Activated CD4-positive, CD25-positive, alpha-beta regulatory T cell treated with anti-CD3 and anti-CD28 coated beads, Interleukin-2, amount 50 U/mL, for 24 hours (primary cell): ENCODE results near the gene PEMT.
"Not testable (repeated sequence)": the region's sequence is repeated elsewhere in the genome, so short reads cannot be mapped to it uniquely, and the experiment has no call there.

Experiments
- ATAC-seq, 2 donors: fragments of 150-1000 bp; cut with Tn5 transposase; one replicate each; pipeline ENCODE4 v1.10.0; 2021; ENCODE audit warnings: mild to moderate bottlenecking in 1 of 2, moderate library complexity in 1 of 2

The PEMT gene, protein sequence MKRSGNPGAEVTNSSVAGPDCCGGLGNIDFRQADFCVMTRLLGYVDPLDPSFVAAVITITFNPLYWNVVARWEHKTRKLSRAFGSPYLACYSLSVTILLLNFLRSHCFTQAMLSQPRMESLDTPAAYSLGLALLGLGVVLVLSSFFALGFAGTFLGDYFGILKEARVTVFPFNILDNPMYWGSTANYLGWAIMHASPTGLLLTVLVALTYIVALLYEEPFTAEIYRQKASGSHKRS

DNA sequence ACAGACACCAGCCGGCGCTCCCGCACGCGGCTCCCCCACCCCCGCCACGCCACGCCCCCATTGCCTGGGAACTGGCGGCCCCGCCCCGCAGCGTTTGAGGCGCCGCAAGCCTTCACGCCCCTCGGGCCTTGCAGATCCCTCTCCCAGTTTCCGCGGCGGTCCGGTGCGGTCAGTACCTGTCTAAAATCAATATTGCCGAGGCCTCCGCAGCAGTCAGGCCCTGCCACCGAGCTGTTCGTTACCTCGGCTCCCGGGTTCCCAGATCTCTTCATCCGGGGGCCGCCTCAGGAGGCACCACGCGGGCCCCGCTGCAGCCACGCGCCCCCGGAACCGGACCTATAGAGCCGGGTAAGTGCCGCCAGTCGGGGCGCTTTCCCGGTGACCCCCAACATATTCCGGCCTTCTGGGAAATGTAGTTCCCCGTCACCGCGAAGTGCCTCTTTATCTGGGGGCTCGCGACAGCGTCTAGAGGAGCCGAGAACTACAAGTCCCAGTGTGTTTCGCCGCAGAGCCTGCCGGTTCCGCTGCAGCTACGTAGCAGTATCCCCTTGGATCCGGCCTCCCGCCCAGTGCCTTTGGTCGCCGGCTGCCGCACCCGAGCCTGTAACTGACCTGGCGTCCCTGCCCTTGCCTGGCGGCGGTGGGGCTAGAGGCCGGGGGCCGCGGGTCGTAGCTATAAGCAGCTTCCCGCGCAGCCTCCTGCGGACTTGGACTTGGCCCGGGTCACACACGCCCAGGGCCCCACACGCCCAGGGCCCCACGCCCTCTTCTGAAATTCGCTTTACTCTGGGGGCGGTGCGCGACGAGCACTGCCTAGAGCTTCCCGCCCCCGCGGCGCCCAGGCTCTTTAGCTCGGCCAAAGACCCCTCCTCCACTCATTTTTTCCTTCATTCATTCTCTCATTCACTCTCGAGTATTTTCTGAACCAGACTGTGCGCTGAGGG, at the start of gene PEMT:
Gene PEMT (minus strand): TSS at position 354 of the 944 bp plus-strand sequence. CDS start 82 bp downstream, at position 272.
- peak; percentile 95 to 97 for ATAC-seq

- not testable (repeated sequence) for ATAC-seq
Observed at GRCh38 chr17:17639661-17640270, 48.3 kb upstream of the PEMT start.

- no peak for ATAC-seq
Observed at GRCh38 chr17:17638467-17638866, 47.0 kb upstream of the PEMT start.

DNA sequence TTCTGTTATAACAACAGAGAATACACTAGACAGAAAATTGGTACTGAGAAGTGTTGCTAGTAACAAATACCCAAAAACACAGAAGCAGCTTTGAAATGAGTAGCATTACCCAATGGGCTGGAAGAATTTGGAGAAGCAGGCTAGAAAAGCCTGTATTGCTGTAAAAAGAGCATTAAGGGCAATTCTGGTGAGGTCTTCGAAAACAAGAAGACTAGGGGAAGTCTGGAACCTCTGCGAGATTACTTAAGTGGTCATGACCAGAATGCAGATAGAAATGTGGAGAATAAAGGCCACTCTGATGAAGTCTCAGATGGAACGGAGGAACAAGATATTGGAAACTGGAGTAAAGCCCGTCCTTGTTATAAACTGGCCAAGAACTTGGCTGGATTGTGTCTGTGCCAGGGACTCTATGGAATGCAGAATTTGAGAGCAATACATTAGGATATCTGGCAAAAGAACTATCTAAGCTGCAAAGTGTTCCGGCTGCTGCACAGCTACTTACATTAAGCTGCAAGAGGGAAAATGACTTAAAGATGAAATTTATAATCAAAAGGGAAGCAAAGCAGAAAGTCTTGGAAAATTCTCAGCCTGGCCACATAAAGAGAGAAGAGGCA, 44.9 kb upstream of the PEMT start:
- ATAC-seq, result no peak

DNA sequence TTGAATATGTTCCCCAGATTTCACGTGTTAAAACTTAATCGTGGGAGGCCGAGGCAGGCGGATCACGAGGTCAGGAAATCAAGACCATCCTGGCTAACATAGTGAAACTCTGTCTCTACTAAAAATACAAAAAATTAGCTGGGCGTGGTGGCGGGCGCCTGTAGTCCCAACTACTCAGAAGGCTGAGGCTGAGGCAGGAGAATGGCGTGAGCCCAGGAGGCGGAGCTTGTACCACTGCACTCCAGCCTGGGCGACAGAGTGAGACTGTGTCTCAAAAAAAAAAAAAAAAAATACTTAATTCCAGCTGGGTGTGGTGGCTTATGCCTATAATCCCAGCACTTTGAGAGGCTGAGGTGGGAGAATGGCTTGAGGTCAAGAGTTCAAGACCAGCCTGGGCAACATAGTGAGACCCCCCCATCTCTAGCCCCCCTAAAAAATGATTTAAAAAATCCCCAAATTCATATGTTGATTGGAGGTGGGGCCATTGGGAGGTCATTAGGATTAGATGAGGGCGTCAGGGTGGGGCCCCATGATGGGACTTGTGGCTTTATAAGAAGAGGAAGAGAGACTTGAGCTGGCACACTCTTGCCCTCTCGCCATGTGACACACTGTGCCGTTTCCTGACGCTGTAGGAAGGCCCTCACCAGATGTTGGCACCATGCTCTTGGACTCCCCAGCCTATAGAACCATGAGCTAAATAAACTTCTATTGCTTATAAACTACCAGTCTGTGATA, 44.2 kb upstream of the PEMT start:
- not testable (repeated sequence) for ATAC-seq

GRCh38 chr17:17635126-17635525, 43.6 kb upstream of the PEMT start:
- no peak for ATAC-seq

- ATAC-seq, result no peak
Observed at GRCh38 chr17:17633310-17633709, 41.8 kb upstream of the PEMT start.

DNA sequence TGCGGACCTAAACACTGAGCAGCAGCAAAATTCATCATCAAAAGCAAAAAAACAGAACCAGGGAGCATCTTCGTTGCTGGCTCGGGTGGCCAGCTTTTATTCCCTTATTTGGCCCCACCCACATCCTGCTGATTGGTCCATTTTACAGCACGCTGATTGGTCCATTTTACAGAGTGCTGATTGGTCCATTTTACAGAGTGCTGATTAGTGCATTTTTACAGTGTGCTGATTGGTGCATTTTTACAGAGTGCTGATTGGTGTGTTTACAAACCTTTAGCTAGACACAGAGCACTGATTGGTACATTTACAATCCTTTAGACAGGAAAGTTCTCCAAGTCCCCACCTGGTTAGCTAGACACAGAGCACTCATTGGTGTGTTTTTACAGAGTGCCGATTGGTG, 41.2 kb upstream of the PEMT start:
- ATAC-seq, result not testable (repeated sequence)

DNA sequence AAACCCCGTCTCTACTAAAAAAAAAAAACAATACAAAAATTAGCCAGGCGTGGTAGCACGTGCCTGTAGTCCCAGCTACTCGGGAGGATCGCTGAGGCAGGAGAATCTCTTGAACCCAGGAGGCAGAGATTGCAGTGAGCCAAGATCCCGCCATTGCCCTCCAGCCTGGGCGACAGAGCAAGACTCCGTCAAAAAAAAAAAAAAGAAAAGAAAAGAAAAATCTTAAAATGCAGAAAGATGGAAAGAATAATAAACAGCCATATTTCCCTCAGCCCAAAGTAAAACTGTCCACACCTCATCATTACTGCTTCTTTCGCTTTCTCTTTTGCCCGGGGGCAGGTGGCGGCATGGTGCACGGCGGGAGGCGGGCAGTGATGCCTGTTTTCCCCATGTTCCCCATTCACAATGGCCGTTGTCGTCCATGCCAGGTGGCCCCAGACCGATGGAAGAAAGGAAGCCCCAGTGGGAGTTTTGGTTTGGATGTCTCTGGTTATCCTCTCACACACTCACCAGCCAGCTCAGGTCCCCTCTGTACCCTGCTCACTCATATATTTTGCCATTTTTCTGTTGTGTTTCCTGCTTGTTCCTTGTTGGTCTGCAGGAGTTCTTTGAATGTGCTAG, 37.0 kb upstream of the PEMT start:
- peak; percentile 82 to 93 for ATAC-seq

DNA sequence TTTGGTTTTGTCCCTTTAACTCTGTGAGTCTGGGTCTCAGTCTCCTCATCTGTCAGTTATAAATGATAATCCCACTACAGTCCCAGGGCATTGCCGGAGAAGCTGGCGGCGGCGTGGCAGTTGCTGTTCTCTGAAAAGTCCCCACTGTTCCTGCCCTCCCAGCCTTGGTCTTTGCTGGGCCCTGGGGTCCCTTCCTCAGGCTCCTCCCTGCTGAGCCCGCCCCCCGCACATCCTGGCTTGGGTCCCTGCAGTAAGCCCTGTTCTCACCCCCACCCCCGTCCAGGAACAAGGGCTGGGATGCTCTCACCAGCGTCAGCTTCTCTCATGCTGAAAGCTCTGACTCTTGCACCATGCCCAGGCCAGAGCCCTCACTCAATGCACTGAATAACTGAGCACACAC, 35.3 kb upstream of the PEMT start:
- no peak for ATAC-seq

DNA sequence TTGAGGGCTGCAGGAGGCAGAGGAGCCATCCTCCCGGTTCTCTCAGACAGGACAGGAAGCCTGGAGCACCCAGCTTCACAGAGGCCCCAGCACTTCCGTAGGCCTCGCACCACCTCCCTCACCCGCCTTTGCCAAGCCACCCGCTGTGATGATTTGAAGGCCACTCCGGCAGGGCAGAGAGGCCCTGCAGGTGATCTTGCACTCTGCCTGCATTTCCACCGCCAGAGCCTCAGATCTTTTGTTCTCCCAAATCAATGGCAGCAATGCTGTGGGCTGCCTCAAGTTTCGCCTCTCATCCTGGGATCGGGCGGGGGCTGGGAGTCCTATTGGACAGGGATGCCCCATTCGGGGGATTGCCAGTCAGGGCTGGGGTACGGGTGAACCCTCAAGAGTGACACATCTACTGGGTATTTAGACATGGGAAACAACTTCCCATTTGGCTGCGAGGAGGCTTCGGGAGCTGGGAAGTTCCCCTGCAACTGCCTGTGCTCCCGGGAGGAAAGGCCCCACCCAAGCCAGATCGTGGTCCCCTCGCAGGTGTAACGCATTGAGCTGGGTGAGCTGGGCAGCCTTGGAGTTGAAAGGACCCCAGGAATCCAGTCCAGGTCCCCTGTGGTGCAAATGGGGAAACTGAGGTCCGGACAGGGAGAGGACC, 34.8 kb upstream of the PEMT start:
- no peak for ATAC-seq

- no peak for ATAC-seq
Observed at GRCh38 chr17:17624741-17625140, 33.2 kb upstream of the PEMT start.

DNA sequence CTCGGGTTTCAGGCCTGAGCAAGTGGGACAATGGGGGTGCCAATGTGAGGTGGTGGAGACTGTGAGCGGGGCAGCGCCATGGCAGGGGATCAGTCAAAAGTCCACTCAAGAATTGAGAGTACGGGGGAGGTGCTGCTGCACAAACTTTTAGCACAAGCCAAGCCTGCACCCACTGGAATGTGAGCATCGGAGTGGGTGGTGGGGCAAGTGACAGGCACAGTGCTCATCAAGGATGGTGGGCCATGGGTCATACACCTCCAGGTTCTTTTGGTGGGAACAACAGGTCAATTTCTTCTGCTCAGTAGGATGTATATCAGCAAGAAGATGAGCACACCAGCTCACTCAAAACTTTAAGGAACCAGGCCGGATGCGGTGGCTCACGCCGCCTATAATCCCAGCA, 32.4 kb upstream of the PEMT start:
- ATAC-seq, result no peak

GRCh38 chr17:17621254-17621653, 29.7 kb upstream of the PEMT start:
- ATAC-seq, result no peak

DNA sequence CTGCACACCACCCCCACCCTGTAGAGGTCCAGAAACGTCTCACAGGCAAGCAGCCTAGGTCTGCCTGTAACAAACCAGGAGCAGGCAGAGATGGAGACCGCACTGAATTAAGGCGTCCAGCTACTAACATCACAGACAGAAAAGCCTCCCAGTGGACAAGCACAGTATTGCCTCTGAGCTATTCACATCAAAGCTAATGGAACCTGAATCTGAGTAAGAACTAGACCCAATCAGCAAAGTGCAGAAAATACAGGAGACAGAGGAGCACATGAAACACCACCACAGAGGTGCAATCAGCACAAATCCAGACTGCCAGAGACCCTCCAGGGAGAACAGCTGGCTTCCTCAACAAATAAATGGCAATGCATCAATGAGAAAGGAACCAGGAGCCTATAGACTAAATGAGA, 22.2 kb upstream of the PEMT start:
- peak; percentile 90 to 96 for ATAC-seq

DNA sequence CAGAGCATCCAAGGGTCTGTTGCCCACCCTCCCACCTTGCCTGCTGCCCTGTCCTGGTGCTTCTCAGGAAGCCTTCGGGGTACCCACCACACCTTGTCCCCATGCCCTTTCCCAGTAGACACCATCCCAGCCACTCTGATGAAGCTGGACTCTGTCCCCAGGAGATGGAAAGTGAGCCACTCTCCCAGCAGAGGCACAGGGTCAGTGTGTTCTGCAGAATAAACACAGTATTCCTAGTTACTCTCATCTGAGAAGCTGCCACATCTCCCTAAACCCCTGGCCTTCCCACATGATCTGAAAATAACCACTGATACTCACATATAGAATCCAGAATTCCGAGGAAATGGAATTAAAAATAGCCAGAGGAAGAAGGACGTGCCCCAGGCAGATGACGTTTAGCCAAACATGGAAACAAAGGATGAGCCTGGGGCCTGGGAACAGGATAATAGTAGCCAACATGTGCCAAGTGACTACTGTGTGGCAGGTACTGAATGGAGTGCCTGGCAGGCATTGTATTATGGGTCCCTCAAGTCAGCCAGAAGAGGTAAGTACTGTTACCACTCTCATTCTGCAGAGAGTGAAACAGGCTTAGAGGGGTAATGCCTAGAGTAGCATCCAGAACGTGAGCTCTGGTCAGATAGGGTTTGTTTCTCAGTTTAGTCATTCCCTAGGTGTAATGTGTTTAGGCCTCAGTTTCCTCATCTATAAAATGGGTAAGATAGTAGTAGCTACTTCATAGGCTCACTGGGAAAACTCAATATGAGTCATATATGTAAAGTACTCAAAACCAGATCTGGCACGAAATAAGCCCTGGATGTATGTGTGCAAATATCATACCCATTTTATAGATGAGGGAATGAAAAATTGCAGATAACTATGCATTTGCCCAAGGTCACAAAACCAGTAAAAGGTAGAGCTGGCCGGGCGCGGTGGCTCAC, 20.8 kb upstream of the PEMT start:
- no peak for ATAC-seq

- ATAC-seq, result no peak
Observed at GRCh38 chr17:17609121-17609520, 17.6 kb upstream of the PEMT start.

DNA sequence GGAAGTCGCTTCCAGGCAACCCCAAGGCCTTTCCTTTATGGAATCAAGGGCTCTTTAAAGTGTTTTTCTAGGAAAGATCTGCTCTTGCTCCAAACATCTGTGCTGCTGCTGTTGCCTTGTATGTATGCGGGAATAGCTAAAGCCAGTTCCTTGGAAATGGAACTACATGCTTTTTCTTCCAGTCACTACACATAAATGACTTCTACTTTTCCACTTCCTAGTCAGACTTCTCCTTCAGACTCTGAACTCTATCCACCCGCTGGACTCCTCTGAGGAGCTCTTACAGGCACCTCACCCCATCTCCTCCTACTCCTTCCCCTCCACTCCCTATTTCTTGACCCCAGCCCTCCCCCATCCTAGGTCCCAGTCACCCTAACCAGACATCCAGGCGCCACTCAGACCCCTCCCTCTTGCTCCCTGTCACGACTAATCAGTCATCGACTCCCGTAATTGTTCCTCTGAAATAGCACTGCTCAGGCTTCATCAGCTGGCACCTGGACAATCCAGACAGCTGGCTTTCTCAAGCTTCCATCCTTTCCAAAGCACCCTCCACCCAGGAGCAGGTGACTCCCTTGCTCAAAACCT, 15.0 kb upstream of the PEMT start:
- no peak for ATAC-seq

- ATAC-seq, result no peak
Observed at GRCh38 chr17:17605729-17606088, 14.2 kb upstream of the PEMT start.
